RWPE2 (cell line): ENCODE results near the gene LRRTM4.

Experiments
- ATAC-seq: fragments of 200-7000 bp; cut with Tn5 transposase; 3 replicates; pipeline ENCODE4 v1.9.1; 2021; ENCODE audit warnings: low read depth
- DNase-seq: peaks from one replicate; pipeline ENCODE4 v3.0.0-alpha.2; 2020; ENCODE audit warnings: low spot score
- H3K27ac ChIP-seq: fragments of 450-650 bp; 2 replicates; pipeline ENCODE4 v1.5.1; 2017; ENCODE audit warnings: mild to moderate bottlenecking; ENCODE audit not compliant: poor library complexity, severe bottlenecking
- H3K27me3 ChIP-seq: fragments of 250-450 bp; sonication (Bioruptor Pico); 2 replicates; pipeline ENCODE4 v1.5.1; 2021; ENCODE audit warnings: mild to moderate bottlenecking, moderate library complexity; ENCODE audit not compliant: insufficient read depth, poor library complexity, severe bottlenecking
- H3K36me3 ChIP-seq: fragments of 250-450 bp; sonication (Bioruptor Pico); 2 replicates; pipeline ENCODE4 v1.5.1; 2020; ENCODE audit warnings: low read depth, mild to moderate bottlenecking, moderate library complexity
- H3K4me1 ChIP-seq: fragments of 250-450 bp; sonication (Bioruptor Pico); 2 replicates; pipeline ENCODE4 v1.5.1; 2021; ENCODE audit warnings: mild to moderate bottlenecking, moderate library complexity; ENCODE audit not compliant: insufficient read depth, poor library complexity, severe bottlenecking
- H3K4me3 ChIP-seq: fragments of 250-450 bp; sonication (Bioruptor Pico); 2 replicates; pipeline ENCODE4 v1.5.1; 2021; ENCODE audit warnings: mild to moderate bottlenecking, moderate library complexity; ENCODE audit not compliant: severe bottlenecking
- H3K9me3 ChIP-seq: fragments of 250-450 bp; sonication (Bioruptor Pico); 2 replicates; pipeline ENCODE4 v1.5.1; 2021; ENCODE audit warnings: mild to moderate bottlenecking, moderate library complexity; ENCODE audit not compliant: severe bottlenecking
- CTCF ChIP-seq: fragments of 450-650 bp; IDR thresholded peaks from one replicate; pipeline ENCODE4 v1.5.1; 2017; ENCODE audit warnings: mild to moderate bottlenecking, moderate library complexity; ENCODE audit not compliant: poor library complexity, severe bottlenecking

The LRRTM4 gene

DNA sequence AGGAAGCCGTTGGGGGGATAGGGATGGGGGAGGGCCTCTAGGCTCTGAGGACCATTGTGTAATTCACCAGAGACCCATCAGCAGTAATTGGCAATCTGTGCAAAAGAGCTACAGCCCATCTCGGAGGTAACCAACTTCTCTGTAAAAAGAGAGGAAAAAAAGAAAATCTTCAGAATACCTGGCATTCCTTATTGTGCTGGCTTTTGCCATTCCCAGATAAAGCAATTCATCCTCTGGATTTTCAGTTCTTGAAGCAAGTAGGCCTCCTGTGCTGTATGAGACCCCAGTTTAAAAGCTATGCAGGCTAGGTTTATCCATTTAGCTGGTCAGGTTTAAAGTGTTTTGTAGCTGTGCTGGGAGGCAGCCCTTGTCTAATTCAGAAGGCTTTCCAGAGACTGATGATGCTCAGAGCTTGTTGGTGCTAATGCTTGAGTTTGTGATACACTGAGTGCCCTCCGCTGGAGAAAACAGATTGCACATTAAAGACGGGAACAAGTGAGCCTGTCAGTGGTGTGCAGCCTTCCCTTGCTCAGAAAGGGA is at the start of gene LRRTM4:
Gene LRRTM4, minus strand, starts transcription at position 446 of the 540 bp plus-strand sequence.
- no peak for DNase-seq

DNA sequence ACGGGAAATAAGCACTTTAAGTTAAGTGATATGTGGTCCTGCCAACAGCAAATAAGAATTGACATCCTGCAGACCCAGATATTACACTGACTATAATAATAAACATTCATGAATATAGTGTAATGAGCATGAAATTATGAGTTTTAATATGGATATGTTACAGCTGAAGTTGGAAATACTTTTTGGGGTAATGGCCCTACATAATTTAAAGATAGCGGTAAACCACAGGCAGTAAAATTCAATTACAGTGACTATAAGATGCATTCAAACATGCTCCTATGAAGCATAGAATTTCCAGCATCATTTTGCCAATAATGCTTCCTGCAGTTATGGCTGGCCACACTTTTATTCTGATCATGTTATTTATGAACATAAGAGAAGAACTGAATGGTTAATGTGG is 49.4 kb upstream of the LRRTM4 start:
- no peak for DNase-seq
- H3K27me3 ChIP-seq = no peaks in the 10 kb centered on the region
- no peaks in the 10 kb centered on the region for H3K36me3 ChIP-seq
- no peak overlapping the region for H3K4me3 ChIP-seq
- no peaks in the 10 kb centered on the region for H3K9me3 ChIP-seq
- no peak for ATAC-seq
- H3K4me1 ChIP-seq = no peaks in the 10 kb centered on the region
- no peak for TF ChIP-seq CTCF
- no peak overlapping the region for H3K27ac ChIP-seq

More for the DNA sequence above, at the start of gene LRRTM4:
- Histone ChIP-seq H3K4me1 (no peaks in the 10 kb centered on the region), H3K27me3 (peaks cover 8% of the 10 kb centered on the region), H3K27ac (no peak within 1 kb of the TSS), H3K4me3 (no peak within 1 kb of the TSS), H3K36me3 (no peaks in the 10 kb centered on the region), H3K9me3 (no peaks in the 10 kb centered on the region)
- no peak for TF ChIP-seq CTCF
- ATAC-seq = no peak

DNA sequence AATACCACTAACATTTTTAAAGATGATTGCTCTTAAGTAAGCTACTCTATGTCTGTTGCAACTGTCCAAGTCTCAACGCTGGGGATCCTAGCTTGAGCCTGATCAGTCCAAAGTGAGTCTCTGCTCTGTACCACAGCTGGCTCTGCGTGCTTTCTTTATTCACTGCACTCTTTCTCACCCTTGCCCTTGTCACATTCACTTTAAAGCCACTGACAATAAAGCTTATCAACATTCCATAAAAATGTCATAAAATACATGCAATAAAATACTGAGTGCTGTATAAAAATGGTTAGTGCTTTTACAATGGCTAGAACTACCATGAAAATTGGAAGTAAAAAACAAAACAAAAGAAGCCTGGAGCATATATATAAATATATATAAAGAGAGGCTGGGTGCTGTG is 45.5 kb upstream of the LRRTM4 start:
- ATAC-seq = no peak

DNA sequence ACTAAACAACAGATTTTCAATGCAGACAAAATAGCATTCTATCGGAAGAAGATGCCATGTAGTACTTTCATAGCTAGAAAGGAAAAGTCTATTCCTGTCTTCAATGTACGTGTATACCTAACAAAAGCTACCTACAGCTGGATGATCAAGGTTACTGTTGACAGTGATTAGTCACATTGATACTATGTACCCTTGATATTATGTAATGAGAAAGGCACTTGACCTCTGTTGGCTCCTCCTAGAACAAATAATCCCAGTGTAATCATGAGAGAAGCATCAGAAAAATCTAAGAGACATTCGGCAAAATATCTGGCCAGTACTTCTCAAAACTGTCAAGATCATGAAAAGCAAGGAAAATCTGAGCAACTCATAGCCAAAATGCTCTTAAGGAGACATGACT is 44.4 kb upstream of the LRRTM4 start:
- TF ChIP-seq CTCF = no peak
- H3K4me1 ChIP-seq = no peaks in the 10 kb centered on the region
- ATAC-seq = peak; percentile 46; the same call in 1 of the 3 replicates
- H3K4me3 ChIP-seq = no peak overlapping the region
- H3K9me3 ChIP-seq = no peaks in the 10 kb centered on the region
- peaks cover 2% of the 10 kb centered on the region for H3K27me3 ChIP-seq
- H3K36me3 ChIP-seq = no peaks in the 10 kb centered on the region
- no peak for DNase-seq
- no peak overlapping the region for H3K27ac ChIP-seq

More for the DNA sequence above, 45.5 kb upstream of the LRRTM4 start:
- no peaks in the 10 kb centered on the region for H3K9me3 ChIP-seq
- H3K36me3 ChIP-seq = no peaks in the 10 kb centered on the region
- no peaks in the 10 kb centered on the region for H3K4me1 ChIP-seq
- TF ChIP-seq CTCF = no peak
- DNase-seq = no peak
- no peaks in the 10 kb centered on the region for H3K27me3 ChIP-seq
- H3K27ac ChIP-seq = no peak overlapping the region
- no peak overlapping the region for H3K4me3 ChIP-seq

DNA sequence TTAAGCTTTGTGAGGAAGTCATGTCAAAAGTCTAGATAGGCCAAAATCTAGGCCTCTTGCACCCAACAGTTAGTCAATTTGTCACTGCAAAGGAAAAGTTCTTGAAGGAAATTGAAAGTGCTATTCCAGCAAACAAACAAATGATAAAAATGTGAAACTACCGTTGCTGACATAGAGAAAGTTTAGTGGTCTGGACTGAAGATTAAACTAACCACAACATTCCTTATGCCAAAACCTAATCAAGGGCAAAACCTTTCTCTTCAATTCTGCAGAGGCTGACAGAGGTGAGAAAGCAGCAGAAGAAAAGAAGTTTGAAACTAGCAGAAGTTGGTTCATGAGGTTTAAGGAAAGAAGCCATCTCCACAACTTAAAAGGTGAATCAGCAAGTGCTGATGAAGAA is 44.0 kb upstream of the LRRTM4 start:
- TF ChIP-seq CTCF = no peak
- no peaks in the 10 kb centered on the region for H3K36me3 ChIP-seq
- H3K4me3 ChIP-seq = no peak overlapping the region
- no peaks in the 10 kb centered on the region for H3K4me1 ChIP-seq
- ATAC-seq (no peak), DNase-seq (no peak)
- H3K27ac ChIP-seq = no peak overlapping the region
- peaks cover 4% of the 10 kb centered on the region for H3K27me3 ChIP-seq
- H3K9me3 ChIP-seq = no peaks in the 10 kb centered on the region
